RPMI8226 (cell line): ENCODE measurements around the gene PUSL1.

Source experiments
- DNase-seq: peaks from one replicate; pipeline ENCODE4 v3.0.0-alpha.2; 2015

Gene PUSL1

GRCh38 chr1:1342061-1342562, 33.7 kb downstream of the PUSL1 start:
- no peak for DNase-seq

- no peak for DNase-seq
Observed at GRCh38 chr1:1342584-1343115, 34.3 kb downstream of the PUSL1 start.

DNA sequence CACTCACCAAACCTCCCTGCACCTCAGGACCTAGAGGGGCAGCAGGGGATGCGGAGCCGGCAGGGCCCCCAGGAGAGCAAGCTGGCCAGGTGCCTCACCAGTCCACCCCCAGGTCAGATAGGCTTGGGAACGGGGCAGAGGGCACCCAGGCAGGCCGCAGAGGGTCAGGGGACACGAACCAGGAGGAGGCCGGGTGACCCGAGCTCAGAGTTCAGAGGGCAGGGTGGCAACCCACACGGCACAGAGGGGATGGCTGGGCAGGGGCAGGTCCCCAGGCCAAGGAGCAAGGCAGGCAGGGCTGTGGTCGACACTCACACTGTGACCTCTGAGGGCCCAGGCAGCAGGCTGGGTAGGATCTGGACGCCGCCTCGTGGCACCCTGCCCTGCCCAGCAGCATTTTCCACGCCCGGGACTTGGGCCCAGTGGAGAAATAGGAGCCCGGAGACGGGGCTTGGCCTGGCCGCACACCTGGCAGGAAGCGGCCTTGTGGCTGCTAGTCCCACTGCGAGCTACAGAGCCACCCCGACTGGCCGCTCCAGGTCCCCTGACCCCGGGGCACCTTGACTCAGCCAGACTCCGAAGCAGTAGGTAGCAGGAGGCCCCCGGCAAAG, 35.5 kb downstream of the PUSL1 start:
- no peak for DNase-seq

DNA sequence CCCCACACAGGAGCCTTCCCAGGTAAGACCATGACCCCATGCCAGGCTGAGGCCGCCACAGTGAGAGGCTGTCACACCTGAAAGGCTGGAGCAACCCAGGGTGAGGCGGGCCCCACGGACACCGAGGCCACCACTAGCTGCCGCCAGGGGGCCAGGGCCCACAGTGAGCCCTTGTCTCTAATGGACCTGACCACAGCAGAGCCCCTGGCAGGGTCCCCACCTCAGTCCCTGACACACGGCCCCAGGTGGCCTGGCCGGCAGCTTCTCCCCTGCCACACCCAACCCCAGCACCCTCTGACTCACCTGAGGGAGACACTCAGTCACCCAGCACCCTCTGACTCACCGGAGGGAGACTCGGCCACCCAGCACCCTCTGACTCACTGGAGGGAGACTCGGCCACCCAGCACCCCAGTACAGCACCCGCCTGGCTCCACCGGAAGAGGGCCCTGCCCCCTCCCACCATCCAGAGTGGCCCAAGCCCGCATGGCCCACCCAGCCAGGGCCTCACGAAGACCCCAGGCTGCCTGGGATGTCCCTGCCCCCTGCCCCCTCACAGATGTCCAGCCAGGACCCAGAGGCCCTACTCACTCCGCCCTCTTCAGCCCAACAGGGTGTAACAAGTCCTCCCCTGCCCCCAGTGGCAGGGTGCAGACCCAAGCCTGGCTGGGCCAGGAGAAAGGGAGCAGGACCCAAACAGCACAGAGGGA, 36.4 kb downstream of the PUSL1 start:
- peak; percentile 59 for DNase-seq

- no peak for DNase-seq
Observed at GRCh38 chr1:1345384-1345783, 37.0 kb downstream of the PUSL1 start.

GRCh38 chr1:1345860-1346500, 37.6 kb downstream of the PUSL1 start:
- no peak for DNase-seq

DNA sequence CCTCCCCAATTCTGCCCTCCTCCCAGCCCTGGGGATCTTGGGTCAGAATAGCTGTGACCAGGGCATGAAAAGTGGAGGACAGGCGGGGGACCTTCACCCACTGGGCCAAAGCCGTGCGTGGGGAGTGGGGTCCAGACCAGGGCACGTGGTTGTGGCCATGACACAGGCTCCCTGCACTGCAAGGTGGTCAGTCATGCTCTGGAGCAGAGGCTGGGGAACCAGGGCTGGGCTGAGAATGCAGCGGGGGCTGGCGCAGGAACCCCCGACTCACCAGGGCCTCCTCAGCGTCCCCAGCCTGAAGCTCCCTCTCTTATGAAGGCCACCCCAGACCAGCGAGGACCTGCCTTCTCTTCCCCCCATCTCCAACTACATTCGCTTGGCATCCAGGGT, 38.1 kb downstream of the PUSL1 start:
- DNase-seq, result no peak

- DNase-seq, result no peak
Observed at GRCh38 chr1:1347026-1347595, 38.7 kb downstream of the PUSL1 start.

GRCh38 chr1:1347663-1348419, 39.4 kb downstream of the PUSL1 start:
- DNase-seq, result no peak

GRCh38 chr1:1348420-1349255, 40.2 kb downstream of the PUSL1 start:
- no peak for DNase-seq

GRCh38 chr1:1349256-1350012, 41.0 kb downstream of the PUSL1 start, which contains the start of gene DVL1:
DVL1 (minus strand) TSS chr1:1349418; CDS start chr1:1349065, 353 bp downstream.
- peak; percentile 82 for DNase-seq

DNA sequence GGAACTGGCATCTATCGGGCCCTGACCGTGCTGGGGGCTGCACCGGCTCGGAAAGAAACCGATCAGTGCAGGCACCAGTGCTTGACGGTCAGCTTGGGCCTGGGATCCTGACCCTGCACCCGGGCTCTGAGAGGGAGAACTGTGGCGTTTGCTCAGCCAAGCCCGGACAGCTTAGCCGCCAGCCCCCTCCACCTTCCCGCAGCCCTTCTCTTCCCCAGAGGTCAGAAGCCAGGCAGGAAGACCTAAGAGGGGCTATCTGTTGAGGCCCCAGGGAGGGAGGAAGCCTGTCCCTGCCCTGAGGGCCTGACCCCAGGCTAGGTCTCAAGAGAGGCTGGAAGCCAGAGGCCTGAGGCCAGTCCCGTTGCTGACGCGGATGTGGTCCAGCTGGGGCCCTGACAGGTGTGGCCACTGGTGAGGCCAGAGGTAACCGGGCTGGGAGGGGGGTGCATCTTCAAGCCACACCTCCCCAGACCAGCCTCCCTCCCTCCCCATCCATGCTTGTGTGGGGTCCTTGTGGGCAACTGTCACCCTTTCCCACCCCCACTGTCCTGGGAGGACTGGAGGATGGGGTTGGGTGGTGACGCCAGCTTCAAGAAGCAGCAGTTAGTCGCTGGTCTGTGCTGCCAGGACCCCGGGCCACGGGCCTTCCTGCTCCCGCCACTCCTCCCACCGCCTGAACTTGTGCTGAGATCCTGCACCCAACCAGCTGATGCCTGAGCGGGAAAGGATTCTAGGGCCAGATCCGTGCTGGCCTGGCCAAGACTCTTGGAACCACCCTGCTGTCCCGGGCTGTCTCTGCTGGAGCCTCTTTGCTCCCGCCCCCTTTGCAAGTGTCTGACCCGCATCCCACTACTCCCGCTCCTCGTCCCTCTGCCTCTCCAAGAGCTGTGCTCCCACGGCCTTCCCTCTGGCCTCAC, 43.4 kb downstream of the PUSL1 start:
- peak; percentile 40 for DNase-seq

DNA sequence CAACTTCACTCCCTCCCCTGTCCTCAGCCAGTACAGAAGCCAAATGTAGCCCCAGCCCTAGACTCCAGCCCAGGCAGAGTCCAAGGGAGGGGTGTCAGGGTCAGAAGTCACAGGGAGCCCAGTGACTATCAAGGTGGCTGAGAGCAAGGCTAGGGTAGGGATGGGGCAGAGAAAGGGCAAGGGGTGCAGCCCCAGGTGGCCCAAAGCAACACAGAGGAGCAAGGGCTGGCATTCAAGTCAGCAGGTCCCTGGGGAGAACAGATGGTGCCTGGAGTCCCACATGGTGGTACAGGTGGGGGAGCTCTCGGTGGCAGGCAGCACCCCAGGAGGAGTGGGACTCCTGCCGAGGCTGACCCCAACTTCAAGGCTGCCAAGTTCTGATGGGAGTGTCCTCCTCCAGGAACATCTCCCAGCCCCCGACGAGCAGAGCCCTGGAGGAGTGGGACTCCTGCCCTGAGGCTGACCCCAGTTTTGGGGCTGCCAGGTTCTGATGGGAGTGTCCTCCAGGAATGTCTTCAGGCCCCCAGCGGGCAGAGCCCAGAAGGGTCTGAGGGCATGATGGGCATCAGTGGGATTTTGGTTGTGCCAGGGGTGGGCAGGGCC, 44.5 kb downstream of the PUSL1 start:
- peak; percentile 41 for DNase-seq

DNA sequence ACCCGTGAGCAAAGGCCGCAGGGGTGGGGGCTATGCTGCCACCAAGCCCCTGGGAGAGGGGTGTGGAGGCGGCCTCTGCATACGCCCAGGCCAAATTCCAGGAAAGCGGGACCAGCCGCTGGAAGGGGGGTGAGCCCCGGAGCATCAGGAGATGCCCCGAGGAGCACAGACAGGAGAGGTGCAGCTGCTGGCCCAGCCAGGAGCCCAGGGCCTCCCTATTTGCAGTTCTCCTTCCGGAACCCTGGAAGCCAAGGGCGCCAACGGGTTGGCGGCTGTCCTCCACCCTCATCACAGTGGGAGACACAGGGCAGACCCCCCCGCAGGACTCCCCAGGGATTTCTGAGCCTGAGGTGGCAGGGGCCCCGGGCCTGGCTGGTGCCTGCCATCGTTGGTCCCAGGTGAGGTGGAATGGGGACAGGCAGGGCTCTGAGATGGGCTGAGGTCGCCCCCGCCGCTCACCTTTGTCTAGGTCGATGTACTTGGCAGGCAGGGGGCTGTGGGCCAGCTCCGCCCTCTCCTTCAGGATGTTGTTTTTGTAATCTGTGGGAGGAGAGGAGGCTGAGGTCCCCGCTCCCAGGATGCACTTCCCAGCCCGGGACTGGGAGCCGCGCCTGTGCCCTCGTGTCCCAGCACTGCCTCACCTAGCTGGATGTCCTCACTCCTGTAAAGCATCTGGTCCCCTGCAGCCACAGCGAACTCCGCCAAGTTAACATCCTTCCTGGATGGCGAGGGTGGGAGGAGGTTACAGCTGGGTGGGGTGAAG, 45.2 kb downstream of the PUSL1 start:
- DNase-seq, result no peak

DNA sequence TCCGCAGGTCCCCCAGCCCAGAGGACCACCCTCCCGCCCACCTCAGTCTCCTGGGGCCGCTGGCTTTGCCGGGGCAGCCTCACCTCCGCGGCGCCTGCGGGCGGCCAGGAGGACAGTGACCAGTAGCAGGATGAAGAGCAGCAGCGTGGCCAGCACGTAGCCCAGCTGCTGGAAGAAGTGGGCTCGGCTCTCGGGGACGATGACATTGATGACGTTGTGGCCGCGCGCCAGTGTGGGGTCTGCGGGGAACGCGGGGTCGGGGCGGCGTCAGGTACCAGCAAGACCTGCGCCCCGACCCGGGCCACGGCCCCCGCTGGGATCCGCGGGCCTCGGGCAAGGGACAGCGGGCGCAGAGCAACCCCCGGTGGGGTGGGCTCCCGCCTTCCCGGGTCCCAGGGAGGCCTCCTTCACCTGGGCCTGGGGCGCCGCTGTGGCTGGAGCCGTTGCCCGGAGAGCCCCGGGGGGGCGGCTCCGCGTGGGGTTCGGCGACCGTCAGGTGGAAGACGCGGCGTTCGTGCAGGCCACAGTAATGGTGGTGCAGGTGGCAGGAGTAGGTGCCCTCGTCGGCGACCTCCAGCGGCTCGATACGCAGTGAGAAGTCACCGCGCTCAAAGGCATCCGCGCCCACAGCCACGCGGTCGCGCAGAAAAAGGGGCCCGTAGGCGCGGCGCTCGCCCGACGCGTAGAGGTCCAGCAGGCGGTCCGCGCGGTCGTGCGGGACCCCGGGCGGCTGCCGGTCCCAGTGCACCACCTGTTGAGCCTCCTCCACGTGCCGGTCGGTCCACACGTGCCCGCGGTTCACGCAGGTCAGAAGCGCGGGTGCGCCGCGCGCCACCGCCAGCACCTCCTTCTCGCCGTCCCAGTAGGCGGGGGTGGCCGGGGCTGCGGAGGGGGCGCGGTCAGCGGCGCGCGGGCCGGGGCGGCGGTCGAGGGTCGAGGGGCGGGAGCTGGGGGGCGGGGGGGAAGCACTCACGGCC, 46.2 kb downstream of the PUSL1 start:
- no peak for DNase-seq

- DNase-seq, result no peak
Observed at GRCh38 chr1:1355416-1355815, 47.0 kb downstream of the PUSL1 start.

GRCh38 chr1:1356166-1356795, 47.9 kb downstream of the PUSL1 start:
- DNase-seq, result no peak
